HG03565 (cell line): ENCODE measurements around the gene STAMBPL1.

ENCODE experiments used
- ATAC-seq: cut with Tn5 transposase; IDR thresholded peaks from one replicate; pipeline ENCODE4 v1.9.1; 2021; ENCODE audit warnings: mild to moderate bottlenecking, moderate library complexity; ENCODE audit not compliant: unreplicated experiment

Gene STAMBPL1

DNA sequence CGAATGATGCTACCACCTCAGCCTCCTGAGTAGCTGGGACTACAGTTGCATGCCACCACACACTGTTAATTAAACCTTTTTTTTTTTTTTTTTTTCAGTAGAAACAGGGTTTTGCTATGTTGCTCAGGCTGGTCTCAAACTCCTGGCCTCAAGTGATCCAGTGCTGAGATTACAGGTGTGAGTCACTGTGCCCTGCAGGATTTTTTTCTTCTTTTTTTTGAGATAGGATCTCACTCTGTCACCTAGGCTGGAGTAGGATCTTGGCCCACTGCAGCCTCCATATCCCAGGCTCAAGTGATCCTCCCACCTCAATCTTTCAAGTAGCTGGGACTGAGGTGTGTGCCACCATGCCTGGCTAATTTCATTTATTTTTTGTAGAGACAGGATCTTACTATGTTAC is 66.2 kb downstream of the STAMBPL1 start:
- no peak for ATAC-seq

DNA sequence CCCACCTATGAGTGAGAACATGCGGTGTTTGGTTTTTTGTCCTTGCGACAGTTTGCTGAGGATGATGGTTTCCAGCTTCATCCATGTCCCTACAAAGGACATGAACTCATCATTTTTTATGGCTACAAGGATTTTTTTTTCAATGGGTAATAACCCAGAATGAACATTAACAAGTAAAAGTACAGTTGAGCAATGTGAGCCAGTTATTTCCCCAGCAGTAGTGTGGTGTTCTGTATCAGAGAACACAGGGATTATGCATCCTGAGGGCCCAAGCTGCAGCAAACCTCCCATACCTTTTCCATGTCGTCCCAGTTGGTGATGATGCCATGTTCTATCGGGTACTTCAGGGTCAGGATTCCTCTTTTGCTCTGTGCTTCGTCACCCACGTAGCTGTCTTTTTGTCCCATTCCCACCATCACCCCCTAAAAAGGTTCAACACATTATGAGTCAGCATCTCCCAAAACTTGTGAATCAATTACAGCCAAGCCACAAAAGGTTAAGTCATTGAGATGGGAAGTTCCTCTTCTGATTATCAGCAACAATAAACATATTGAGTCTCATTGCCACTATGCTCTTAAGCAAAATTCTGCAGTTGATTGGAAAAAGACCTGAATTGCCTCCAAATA is 67.0 kb downstream of the STAMBPL1 start:
- ATAC-seq, result no peak

DNA sequence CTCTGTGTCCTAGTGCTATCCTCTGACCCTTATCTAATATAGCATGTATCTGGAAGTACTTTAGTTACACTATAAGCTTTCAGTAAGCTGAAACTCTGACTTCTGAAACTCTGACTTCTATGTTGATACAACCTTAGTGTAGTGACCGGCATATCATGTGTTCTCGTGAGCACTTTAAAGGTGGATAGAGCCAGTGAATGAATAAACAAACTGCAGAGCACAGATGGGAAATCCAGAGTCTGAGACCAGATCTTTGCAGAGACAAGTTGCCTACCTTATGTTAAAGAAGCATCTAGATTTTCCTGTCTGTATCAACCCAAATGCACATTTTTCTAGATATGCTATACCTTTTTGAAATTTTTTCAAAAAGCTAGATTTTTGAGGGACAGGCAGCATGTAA is 69.0 kb downstream of the STAMBPL1 start:
- no peak for ATAC-seq

DNA sequence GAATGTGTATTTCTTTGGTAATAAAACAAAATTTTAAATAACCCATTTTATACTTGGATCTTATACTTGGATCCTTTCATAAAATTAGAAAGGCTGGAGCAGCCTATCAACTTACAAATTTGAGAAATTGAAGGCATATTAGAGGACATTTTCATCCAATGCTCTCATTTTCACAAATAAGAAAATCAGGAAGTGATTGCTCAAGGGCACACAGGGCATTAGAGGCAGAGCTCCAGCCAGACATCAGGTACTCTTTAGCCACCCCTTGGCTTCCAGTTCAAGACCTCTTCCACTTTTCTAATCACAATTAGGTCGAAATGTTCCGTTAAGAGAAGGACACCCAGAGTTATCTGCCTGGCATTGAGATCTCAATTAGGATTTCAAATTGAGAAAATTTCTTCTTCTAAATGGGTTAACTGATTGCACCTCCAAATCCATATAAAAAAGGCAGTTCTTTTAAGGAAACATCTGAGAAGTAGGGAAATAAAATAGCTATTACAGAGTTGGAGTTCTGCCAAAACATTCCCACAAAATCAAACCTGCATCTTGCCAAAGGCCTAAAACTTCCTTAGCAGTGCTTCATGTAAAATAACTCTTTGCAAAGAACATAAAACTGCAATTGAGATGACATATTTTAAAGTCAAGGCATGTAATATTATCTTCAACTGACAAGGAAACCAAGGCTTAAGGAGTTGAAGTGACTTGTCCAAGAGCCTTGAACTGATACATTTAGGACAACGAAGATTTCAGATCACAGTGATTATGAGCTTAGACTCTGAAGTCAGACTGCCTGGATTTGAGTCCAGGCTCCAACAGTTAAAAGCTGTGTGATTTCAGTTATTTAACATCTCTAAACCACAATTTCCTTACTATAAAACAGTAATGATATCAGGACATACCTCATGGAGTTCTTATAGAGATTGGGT is 70.1 kb downstream of the STAMBPL1 start:
- ATAC-seq, result no peak

DNA sequence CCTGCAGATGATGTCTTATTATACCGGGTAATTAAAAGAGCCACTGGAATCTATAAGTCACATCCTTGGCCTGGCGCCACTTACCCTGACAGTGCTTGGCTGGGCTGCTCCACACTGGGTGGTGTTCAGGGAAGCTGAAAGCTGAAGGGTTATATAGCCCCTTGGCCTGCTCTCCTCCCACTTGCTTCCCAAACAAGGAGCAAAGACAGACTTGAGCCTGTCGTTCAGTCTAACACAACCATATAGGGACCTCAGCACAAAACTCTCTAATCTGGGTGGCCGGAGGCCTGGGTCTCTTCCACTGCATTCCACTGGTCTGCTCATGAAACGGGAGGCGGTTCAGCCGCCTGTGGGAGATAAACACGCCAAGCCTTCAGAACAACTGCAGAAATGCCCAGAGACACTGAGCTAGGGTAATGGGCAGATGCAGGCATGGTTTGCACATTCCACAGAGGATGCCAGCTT is 72.6 kb downstream of the STAMBPL1 start, which contains the start of gene ACTA2:
TSS of gene ACTA2 (minus strand) at position 127 of the 465 bp plus-strand sequence. CDS start 3,843 bp downstream, outside the sequence.
- no peak for ATAC-seq

DNA sequence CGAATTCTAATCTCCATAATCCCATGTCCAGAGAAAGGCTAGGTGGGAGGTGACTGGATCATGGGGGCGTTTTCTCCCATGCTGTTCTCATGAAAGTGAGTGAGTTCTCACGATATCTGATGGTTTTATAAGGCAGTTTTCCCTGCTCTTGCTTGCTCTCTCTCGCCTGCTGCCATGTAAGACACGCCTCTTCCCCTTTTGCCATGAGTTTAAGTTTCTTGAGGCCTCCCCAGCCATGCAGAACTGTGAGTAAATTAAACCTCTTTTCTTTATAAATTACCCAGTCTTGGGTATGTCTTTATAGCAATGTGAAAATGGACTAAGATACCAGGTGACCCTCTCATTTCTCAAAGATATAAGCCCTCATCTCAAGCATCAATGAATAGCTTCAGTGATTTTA is 73.6 kb downstream of the STAMBPL1 start:
- ATAC-seq, result no peak

DNA sequence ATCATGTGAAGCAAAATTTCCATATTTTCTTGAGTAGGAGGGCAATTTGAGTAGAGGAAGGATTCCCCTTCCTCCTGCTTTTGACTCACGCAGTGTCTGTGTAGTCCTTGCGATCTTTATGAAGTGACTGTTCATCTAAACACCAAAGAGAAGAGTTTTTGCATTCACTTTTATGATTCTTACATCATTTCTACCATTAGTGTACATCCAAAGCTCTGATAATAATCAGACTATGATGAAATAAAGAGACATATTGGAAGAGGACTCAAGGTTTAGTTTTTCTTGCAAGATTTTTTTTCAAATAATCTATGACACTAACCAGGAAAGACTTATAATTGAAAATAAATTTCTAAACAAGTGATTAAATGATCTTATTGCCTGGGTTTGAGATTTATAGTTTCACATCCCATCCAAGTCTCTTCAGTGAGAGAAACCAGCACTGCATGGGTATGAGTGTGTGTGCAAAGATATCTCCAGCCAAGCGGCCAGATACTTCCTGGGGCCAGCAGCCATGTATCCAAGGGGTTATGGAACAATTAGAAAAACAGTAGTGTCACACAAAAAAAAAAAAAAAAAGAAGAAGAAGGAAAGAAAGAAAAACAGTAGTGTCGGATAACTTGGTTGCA is 74.5 kb downstream of the STAMBPL1 start:
- no peak for ATAC-seq

DNA sequence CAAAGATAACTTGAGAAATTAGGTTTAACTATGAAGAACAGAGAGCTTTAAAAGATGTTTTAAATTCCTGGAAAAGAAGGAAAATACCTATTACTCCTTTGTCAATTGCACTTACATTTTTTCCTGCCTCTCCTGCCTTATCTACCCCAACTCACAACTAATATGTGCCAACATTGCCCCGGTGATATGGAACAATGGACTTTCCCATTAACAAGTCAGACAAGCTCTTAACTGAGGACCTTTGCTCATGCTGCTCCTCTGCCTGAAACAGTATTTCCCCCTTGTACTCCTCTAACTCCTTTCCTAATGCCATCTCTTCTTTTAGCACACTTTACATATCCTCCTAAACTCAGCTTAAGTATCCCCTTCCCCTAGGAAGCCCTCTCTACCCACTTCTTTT is 77.3 kb downstream of the STAMBPL1 start:
- ATAC-seq, result no peak

DNA sequence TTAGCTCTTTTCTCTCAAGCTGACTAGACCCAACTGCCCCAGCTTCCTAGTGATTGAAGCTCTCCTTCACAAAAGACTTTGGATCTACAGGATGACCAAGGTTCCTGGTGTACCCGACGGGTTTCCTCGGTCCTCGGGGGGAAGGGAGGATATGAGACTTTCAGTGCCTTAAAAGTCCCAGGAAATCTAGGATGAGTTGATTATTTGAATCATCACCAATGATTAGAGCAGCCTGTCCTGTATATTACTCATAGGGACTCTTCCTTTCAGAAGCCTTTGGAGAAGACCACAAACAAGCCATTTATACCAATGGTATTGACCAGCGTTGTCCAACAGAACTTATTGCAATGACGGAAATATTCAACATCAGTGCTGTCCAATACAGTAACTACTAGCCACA is 78.7 kb downstream of the STAMBPL1 start:
- ATAC-seq, result no peak

DNA sequence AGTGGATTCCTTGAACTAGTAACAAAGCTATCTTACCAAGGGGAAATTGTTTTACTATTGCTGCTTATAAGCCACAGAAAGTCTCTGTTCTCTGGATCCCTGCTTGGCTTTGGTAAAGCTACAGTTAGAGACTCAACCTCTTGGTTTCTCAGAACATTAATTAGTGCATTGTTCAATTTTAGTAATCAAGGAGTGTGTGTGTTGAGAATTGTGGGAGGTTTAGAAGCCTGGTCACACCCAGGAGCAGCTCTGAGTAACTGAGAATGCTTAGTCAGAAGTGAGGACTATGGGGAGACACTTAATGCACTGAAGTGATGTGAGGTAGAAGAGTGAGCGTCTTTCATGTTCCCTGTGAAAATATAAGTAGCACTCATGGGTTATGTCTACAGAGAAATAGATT is 80.8 kb downstream of the STAMBPL1 start:
- ATAC-seq, result no peak

DNA sequence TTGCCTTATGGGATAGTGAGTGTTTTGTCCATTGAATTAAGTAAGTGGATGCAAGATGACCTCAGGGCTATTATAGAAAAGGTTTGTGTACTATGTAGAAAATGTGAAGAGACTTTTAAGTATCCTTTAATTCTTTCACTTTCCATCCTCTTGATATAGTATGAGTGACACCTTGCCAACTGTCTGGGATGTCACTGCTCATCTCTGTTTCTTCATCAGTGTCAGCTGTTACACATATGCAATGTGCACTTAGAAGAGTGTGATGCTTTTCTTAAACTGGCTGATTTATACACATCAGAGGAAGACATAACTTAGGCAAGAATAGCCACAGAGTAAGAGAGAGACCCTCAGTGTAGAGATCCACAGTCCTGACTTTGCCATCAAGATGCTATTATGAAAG is 81.2 kb downstream of the STAMBPL1 start:
- ATAC-seq, result no peak

DNA sequence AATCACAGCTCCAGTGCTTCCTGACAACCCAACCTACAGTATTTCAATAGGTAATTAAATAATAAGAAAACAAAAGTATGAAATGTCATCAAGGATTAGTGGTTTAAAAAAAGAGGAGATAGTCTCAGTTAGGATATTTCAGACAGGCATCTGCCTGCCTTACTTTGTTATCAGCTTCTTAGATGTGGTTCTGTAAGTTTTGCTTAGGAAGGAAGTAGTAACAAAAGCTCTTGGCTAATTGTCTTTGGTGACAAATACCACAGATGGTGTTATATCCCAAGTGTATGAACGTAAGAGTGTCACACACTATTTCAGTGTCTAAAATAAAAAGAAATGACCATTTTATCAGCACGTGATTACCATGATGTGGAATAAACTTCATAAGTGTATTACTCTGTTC is 82.3 kb downstream of the STAMBPL1 start:
- ATAC-seq, result no peak

DNA sequence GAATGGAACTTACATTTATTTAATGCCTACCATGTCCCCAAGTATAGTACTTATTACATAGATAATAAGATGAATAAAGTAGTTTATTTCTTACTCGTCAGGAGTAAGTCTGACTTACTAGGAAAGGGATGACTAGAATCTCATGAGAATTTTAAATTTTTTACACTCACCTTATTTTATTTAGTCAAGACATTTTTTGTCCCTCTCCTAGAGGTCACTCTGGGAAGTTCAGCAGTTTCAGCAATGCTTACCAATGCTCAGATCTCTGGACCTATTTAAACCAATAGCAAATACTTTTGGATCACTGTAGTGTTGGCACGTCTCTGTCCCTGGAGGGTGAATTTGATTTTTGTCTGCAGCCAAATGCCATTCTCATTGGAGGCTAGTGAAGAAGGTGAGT is 83.3 kb downstream of the STAMBPL1 start:
- ATAC-seq, result no peak

DNA sequence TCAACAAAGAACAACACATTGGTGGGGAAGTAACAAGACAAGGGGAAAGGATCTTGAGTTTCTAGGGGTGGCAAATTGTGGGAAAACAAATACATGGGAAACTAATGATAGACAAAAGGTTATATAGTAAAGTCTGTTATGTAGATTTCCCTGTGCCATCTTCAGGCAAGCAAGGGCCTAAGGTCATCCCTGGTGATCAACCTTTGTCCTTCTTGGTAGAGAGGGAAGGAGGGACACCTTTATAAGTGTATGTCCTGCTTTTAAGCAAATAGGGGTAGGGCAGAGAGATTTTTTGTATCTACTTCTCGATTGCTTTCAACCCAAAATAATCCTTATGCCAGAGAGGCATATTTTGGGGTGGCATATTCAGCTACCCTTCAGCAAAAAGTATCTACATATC is 84.3 kb downstream of the STAMBPL1 start:
- no peak for ATAC-seq

DNA sequence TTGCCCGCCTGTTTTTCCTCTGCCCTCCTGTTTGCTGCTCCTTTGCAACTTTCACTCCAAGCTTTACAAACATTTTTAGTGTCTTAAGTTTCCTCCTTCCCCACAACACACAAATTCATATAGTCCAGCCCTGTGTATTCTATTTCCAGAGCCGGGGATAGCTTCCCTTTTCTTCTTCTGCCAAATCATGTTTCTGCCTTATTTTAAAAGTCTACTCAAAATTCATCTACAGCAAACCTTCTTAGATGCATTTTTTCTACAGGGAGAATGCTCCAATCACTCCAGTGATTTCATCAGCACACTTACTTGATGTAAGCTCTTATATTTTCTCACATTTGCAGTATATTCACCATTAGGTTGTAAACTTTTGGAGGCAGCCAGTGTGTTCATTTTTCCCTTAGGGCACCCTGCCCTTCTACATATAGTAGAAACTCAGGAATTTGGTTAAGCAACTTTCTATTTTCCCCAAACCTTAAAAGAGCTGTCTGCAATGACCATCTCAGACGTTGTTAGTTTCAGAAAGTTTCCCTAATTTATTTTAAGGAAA is 84.9 kb downstream of the STAMBPL1 start:
- no peak for ATAC-seq

DNA sequence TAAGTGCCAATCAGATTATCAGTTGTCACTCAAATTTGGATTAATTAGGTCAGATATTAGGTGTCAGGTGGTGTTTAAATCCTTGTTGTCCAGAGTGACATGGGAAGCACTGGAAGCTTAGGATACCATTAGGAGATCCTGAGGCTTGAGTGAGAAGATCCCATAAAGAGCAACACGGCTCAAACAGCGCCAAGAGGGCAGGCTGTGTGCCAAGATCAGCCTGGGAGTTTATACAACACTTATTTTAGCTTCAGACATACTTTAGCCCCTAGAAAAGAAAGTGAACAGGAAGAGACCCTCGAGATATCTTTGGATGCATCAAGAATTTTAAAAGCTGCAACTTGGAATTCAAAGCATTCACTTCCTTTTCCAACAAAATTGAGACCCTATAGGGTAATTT is 86.8 kb downstream of the STAMBPL1 start:
- no peak for ATAC-seq

DNA sequence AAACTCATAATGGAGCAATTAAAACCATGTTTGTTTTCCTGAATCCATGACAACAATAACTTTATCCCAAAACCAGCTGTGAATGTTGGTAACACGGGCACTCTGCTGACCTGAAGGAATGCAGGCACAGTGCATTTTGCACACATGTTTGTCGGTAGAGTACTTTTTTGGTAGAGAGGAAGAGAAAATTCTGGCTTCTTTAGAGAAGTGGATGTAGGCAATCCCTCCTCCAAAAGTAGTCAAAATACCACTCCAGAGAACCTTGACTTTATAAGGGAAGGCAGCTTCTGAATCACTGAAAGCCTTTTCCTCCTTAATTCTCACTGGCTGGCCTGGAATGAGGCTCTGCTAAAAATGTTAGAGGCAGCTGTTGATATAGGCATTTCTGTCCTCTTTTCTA is 88.3 kb downstream of the STAMBPL1 start:
- no peak for ATAC-seq

DNA sequence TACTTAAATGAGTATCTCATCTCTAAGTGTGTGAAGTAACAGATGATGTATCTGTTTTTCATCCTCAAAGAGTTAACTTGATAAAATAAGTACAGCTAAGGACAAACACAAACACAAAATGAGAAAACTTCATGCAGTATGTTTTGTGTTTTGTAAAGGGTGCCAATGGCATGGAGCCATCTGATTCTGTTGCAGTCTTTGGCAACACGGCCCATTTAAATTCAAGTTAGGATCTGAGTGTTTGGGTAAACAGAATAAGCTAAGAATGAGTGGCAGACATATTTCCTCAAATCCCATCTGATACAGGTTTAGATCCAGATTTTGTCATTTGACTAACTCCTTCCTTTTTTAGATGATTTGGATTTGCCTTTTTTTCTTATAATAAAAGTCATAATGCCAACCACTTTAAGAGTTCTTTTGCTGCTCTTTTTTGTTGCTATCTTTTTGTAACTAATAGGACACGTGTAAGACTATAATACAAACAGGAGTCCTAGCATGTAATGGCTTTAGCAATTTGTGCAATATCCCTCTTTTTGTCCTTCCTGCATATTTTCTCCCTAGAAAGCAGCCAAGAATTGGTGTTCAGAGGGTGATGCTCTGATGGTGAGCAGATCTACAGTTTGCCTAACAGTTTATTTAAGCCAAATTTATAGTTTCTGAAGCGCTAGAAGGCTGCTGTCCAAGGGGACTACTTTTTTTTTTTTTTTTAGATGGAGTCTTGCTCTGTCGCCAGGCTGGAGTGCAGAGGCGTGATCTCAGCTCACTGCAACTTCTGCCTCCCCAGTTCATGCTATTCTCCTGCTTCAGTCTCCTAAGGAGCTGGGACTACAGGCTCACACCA is 91.4 kb downstream of the STAMBPL1 start:
- ATAC-seq, result no peak
